A549 (cell line): ENCODE measurements around the gene CD36. TPM values are rescaled to one million over a fixed set of nuclear protein-coding genes. Genes with fewer than 3 reads are reported as not detected.

Experiments
- ATAC-seq, 2 experiments: fragments of 200-7000 bp in 1 of 2; fragments of >200 bp in 1 of 2; cut with Nextera tagmentation in 1 of 2; cut with Tn5 transposase in 1 of 2; 3 replicates each; pipeline versions ENCODE4 v1.8.0 to v1.9.1; 2018 to 2020; ENCODE audit warnings: mild to moderate bottlenecking in 1 of 2, moderate library complexity in 1 of 2
- CTCF ChIA-PET: fragments of 300-600 bp; sonication (Branson Sonifier 250); formaldehyde crosslinking; extraction: SDS; loops from one replicate; lab custom pipeline; 2021; ENCODE audit warnings: antibody characterized with exemption, inconsistent platforms; lab: Yijun Ruan, JAX
- POLR2A ChIA-PET: fragments of 350-600 bp; formaldehyde crosslinking; extraction: SDS; loops from one replicate; lab custom pipeline; 2021; ENCODE audit warnings: antibody characterized with exemption, inconsistent platforms; lab: Yijun Ruan, JAX
- DNase-seq, 2 experiments: peaks; one replicate each; pipeline versions ENCODE4 v3.0.0 to v3.0.0-alpha.2; 2011 to 2016; ENCODE audit warnings: low read depth in 1 of 2, low spot score in 1 of 2
- FAIRE-seq: peaks from 2 replicates; lab custom pipeline; 2011; peaks lifted over from hg19 to GRCh38; lab: Jason Lieb, UNC
- H3K27ac ChIP-seq, 2 experiments: fragments of >200 bp; sonication (Bioruptor Twin); formaldehyde crosslinking; 3 replicates each; pipeline ENCODE4 v1.5.1; 2016 to 2017
- H3K4me1 ChIP-seq: fragments of >200 bp; sonication (Bioruptor Twin); formaldehyde crosslinking; 3 replicates; pipeline ENCODE4 v1.6.1; 2016
- H3K4me2 ChIP-seq: fragments of >200 bp; sonication (Bioruptor Twin); formaldehyde crosslinking; 3 replicates; pipeline ENCODE4 v1.6.1; 2016
- H3K4me3 ChIP-seq: fragments of >200 bp; sonication (Bioruptor Twin); formaldehyde crosslinking; 3 replicates; pipeline ENCODE4 v1.5.1; 2016
- H3K9me3 ChIP-seq: fragments of >200 bp; sonication (Bioruptor Twin); formaldehyde crosslinking; 3 replicates; pipeline ENCODE4 v1.6.1; 2016
- CHD2 ChIP-seq: fragments of 150-350 bp; IDR thresholded peaks from 2 replicates; pipeline ENCODE4 v1.6.1; 2014; ENCODE audit warnings: low read length; ENCODE audit not compliant: partially characterized antibody
- CTCF ChIP-seq: fragments of >200 bp; sonication (Bioruptor Twin); formaldehyde crosslinking; IDR thresholded peaks from 3 replicates; pipeline ENCODE4 v1.5.1; 2016
- EHF ChIP-seq: fragments of 250-450 bp; sonication (Bioruptor Pico); IDR thresholded peaks from 2 replicates; pipeline ENCODE4 v1.5.0; 2020; ENCODE audit warnings: mild to moderate bottlenecking
- ELK1 ChIP-seq: fragments of 150-350 bp; IDR thresholded peaks from 2 replicates; pipeline ENCODE4 v1.6.1; 2014; ENCODE audit warnings: low read depth, mild to moderate bottlenecking, low read length
- FOSB ChIP-seq: fragments of 250-450 bp; sonication (Bioruptor Pico); IDR thresholded peaks from 2 replicates; pipeline ENCODE4 v1.5.0; 2020; ENCODE audit warnings: mild to moderate bottlenecking, moderate library complexity
- GATA3 ChIP-seq: IDR thresholded peaks from 2 replicates; pipeline ENCODE4 v1.6.1; 2012; ENCODE audit warnings: borderline replicate concordance
- HMGXB4 ChIP-seq: fragments of 250-450 bp; sonication (Bioruptor Pico); IDR thresholded peaks from 2 replicates; pipeline ENCODE4 v1.5.0; 2021; ENCODE audit warnings: mild to moderate bottlenecking, moderate library complexity, borderline replicate concordance
- KDM1A ChIP-seq: fragments of 200-600 bp; sonication (generic); IDR thresholded peaks from 2 replicates; pipeline ENCODE4 v1.6.1; 2016; ENCODE audit warnings: low read depth, mild to moderate bottlenecking
- KDM5A ChIP-seq: fragments of 200-600 bp; sonication (generic); IDR thresholded peaks from 2 replicates; pipeline ENCODE4 v1.6.1; 2016; ENCODE audit warnings: antibody characterized with exemption, mild to moderate bottlenecking
- MYC ChIP-seq: IDR thresholded peaks from 2 replicates; pipeline ENCODE4 v1.6.1; 2012; ENCODE audit warnings: mild to moderate bottlenecking, inconsistent platforms, low read length, improper control_type of control experiment, borderline replicate concordance
- POLR2A ChIP-seq: IDR thresholded peaks from 2 replicates; pipeline ENCODE4 v1.6.1; 2012; ENCODE audit warnings: mild to moderate bottlenecking, low read length
- RAD21 ChIP-seq, 2 experiments: fragments of >200 bp in 1 of 2; sonication (Bioruptor Twin) in 1 of 2; formaldehyde crosslinking in 1 of 2; IDR thresholded peaks in 1 of 2; conservative IDR thresholded peaks in 1 of 2; 2 replicates in 1 of 2; 3 replicates in 1 of 2; pipeline ENCODE4 v1.6.1; 2012 to 2018; ENCODE audit warnings: inconsistent platforms in 1 of 2
- RARB ChIP-seq: fragments of 250-450 bp; sonication (Bioruptor Pico); IDR thresholded peaks from 2 replicates; pipeline ENCODE4 v1.8.0; 2021; ENCODE audit warnings: mild to moderate bottlenecking, moderate library complexity
- RCOR1 ChIP-seq: fragments of 150-350 bp; IDR thresholded peaks from 2 replicates; pipeline ENCODE4 v1.6.1; 2014; ENCODE audit warnings: antibody characterized with exemption, low read length, low read depth
- REST ChIP-seq: fragments of 200-600 bp; sonication (generic); IDR thresholded peaks from 2 replicates; pipeline ENCODE4 v1.6.1; 2016; ENCODE audit warnings: antibody characterized with exemption, mild to moderate bottlenecking, moderate library complexity
- SMC3 ChIP-seq: fragments of >200 bp; sonication (Bioruptor Twin); formaldehyde crosslinking; IDR thresholded peaks from 3 replicates; pipeline ENCODE4 v1.6.1; 2018; ENCODE audit warnings: inconsistent platforms
- WGBS: methylation state at CpG from one replicate; pipeline ENCODE4 v1.1.6; 2017; ENCODE audit errors: missing lambda C conversion rate; 5-methylcytosine and 5-hydroxymethylcytosine counted together
- polyA plus RNA-seq, 4 experiments: library from polyadenylated mRNA; depleted of rRNA in 3 of 4; stranded (reverse); fragments of >200 nt; fragmentation: RNase III in 1 of 4; extraction: RNeasy Plus Mini Kit Qiagen cat#74134 plus additional on column Dnase treatment in 1 of 4; gene quantifications; 2 replicates in 3 of 4; 3 replicates in 1 of 4; pipeline ENCODE4 v1.2.3, GENCODE V29; 2011 to 2017

CD36 gene
- polyA plus RNA-seq, 2 of the 4 experiments (the other 2 are of a cell fraction), result 0.12 to 0.37 TPM

GRCh38 chr7:80679921-80680907 lies 41.8 kb downstream of the CD36 start:
- H3K4me1 ChIP-seq, result peaks cover 12% of the 10 kb centered on the region; the same call in 2 of the 3 replicates
- CTCF ChIA-PET, result interaction anchor here (0.6 to 4.9 kb wide), 12 partner anchors 10 to 803 kb away, joined by 3 to 36 read pairs (median 3); no protein-coding TSS in a partner anchor
- WGBS, result 75% methylated on average over 10 of the region's 10 CpGs
- no peak overlapping the region for H3K4me2 ChIP-seq
- FAIRE-seq (no peak), DNase-seq (no peak), ATAC-seq (no peak)
- POLR2A ChIA-PET, result no interaction called here
- H3K27ac ChIP-seq, result no peak overlapping the region
- no peaks in the 10 kb centered on the region for H3K9me3 ChIP-seq
- no peak for TF ChIP-seq FOSB (CRISPR knock-in tag)
- no peak for TF ChIP-seq MYC
- TF ChIP-seq RARB (CRISPR knock-in tag), result no peak
- TF ChIP-seq HMGXB4 (CRISPR knock-in tag), result no peak
- no peak for TF ChIP-seq ELK1
- TF ChIP-seq KDM5A, result no peak
- TF ChIP-seq RCOR1, result no peak
- TF ChIP-seq CHD2, result no peak
- no peak for TF ChIP-seq SMC3
- TF ChIP-seq GATA3, result no peak
- no peak for TF ChIP-seq POLR2A
- no peak for TF ChIP-seq KDM1A
- no peak overlapping the region for H3K4me3 ChIP-seq

GRCh38 chr7:80681272-80681885 lies 42.9 kb downstream of the CD36 start:
- Histone ChIP-seq H3K9me3 (no peaks in the 10 kb centered on the region), H3K4me3 (no peak overlapping the region), H3K4me2 (no peak overlapping the region), H3K4me1 (peaks cover 8% of the 10 kb centered on the region; the same call in 2 of the 3 replicates), H3K27ac (no peak overlapping the region)
- ATAC-seq (peak; percentile 94 to 97), DNase-seq (peak; percentile 46 to 54), FAIRE-seq (peak; percentile 78)
- CTCF ChIA-PET, result interaction anchor here (0.6 to 4.9 kb wide), 9 partner anchors 9 to 581 kb away, joined by 3 to 36 read pairs (median 3); no protein-coding TSS in a partner anchor
- POLR2A ChIA-PET, result no interaction called here
- TF ChIP-seq RARB (CRISPR knock-in tag), result no peak
- TF ChIP-seq RAD21 (conservative IDR thresholded peaks at IDR 0.05 in 1 of 2, IDR thresholded peaks at IDR 0.05 in 1 of 2), result peak; percentile 58 to 64
- peak; percentile 65 for TF ChIP-seq SMC3
- no peak for TF ChIP-seq RCOR1
- no peak for TF ChIP-seq REST
- no peak for TF ChIP-seq CHD2
- peak; percentile 60 for TF ChIP-seq CTCF
- no peak for TF ChIP-seq EHF (CRISPR knock-in tag)
